GM18505 (cell line): ENCODE measurements around the gene ASPSCR1.

Source experiments
- ATAC-seq: cut with Tn5 transposase; IDR thresholded peaks from one replicate; pipeline ENCODE4 v1.9.1; 2021; ENCODE audit not compliant: unreplicated experiment
- POLR2A ChIP-seq: IDR thresholded peaks from 4 replicates; pipeline ENCODE4 v1.6.1; 2011; ENCODE audit warnings: borderline replicate concordance; ENCODE audit not compliant: insufficient read depth, insufficient read length; ENCODE audit errors: extremely low read depth

Gene ASPSCR1

DNA sequence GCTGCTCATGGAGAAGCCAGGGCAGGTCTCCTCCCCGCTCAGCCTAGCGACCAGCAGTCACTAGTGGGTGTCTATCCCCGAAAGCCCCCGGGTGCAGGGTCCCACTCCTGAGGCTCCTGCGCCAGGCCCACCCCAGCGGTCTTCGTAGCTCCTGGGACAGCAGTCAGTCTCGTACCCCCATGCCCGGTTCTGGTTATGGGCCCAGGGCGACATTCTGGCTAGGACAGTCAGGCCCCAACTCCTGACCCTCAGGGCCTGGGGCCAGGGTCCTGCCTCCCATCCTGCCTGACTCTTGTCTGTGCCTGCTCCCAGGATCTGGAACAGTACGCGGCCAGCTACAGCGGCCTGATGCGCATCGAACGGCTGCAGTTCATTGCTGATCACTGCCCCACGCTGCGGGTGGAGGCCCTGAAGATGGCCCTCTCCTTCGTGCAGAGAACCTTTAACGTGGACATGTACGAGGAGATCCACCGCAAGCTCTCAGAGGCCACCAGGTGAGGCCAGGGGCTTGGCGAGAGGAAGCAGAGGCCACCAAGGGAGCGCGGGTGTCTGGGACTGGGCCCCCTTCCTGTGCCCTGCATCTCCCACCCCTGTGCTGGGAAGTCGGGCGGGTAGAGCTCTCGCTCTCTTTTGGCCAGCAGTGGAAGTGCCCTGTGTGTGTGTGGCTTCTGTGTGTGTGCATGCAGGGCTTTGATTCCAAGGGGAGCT is 76.3 kb downstream of the ASPSCR1 start:
- ATAC-seq = no peak

GRCh38 chr17:82054351-82055022 is 77.1 kb downstream of the ASPSCR1 start:
- no peak for TF ChIP-seq POLR2A
- no peak for ATAC-seq

More for the DNA sequence above, 76.3 kb downstream of the ASPSCR1 start:
- TF ChIP-seq POLR2A = no peak

DNA sequence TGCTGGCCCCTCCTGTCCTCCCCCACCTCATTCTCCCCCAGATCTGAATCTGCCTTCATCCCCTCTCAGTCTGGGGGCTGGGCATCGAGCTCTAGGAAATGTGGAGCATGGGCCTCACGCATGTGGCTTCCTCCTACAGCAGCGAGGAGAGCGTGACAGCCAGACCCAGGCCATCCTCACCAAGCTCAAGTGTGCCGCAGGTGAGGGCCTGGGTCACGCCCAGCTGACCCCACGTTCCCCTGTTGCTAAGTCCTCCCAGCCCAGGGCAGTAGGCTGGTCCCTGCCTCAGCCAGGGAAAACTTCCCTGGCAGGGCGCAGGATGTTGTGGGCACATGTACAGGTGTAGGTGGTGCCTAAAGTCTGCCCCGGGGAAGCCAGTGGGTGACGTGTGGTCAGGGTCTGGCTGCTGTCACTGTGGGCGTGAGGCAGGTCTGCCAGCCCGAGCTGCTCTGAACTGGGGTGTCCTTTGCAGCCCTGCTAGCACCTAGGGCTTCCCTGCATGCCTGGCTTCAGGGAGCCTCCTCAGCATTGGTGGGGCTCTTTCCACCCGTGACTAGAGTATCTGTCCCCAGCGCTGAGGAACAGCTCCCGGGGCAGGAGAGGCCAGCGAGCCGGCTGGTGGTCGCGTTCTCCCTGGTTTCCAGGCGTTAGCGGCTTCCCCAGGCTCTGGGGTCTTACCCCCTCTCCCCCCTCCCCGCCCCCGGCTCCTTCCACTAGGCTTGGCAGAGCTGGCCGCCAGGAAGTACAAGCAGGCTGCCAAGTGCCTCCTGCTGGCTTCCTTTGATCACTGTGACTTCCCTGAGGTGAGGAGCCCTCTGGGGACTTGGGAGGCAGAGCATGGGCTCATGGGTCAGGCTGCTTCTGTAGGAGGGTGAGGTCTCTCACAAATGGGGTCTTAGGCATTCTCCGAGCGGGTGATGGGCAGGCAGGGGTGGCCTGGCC is 77.9 kb downstream of the ASPSCR1 start:
- ATAC-seq = no peak
- TF ChIP-seq POLR2A = peak; percentile 6

- ATAC-seq = no peak
- no peak for TF ChIP-seq POLR2A
Observed at GRCh38 chr17:82055965-82056728, 78.7 kb downstream of the ASPSCR1 start.

DNA sequence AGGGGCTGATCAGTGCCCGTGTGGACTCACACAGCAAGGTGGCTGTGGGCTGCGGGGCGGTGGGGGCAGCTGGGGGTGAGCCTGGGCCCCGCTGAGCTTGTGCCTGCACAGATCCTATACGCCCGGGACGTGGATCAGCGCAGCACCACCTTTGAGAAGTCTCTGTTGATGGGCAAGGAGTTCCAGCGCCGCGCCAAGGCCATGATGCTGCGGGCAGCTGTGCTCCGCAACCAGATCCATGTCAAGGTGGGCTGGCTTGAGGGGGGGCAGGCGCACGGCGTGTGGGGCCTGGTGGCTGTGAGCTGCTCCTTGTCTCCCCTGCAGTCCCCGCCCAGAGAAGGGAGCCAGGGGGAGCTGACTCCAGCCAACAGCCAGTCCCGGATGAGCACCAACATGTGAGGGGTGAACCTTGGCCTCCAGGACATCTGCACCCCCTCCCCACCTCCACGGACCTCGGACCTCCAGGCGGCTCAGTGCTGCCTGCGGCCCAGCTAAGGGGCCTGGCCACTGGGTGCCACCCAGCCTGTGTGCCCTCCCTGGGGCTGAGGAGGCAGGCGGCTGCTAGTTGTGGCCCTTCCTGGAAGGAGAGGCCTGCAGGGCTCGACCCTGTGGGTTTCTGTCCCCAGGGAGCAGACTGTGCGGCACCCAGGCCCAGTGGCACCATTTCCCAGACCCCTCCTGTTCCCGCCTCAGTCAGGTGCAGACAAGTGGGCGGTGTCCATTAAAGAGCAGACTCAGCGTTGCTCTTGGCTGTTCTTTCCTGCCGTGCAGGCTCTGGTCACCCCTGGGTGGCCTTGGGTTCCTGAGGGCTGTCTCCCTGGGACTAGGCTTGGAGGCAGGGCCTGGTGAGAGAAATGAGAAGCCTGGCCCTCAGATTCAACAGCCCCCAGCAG is 79.5 kb downstream of the ASPSCR1 start:
- no peak for ATAC-seq
- no peak for TF ChIP-seq POLR2A

- no peak for ATAC-seq
- no peak for TF ChIP-seq POLR2A
Observed at GRCh38 chr17:82058230-82058854, 80.9 kb downstream of the ASPSCR1 start.

GRCh38 chr17:82058855-82059249 is 81.4 kb downstream of the ASPSCR1 start:
- no peak for ATAC-seq
- TF ChIP-seq POLR2A = no peak

GRCh38 chr17:82059272-82060000 is 82.0 kb downstream of the ASPSCR1 start:
- no peak for TF ChIP-seq POLR2A
- ATAC-seq = no peak

DNA sequence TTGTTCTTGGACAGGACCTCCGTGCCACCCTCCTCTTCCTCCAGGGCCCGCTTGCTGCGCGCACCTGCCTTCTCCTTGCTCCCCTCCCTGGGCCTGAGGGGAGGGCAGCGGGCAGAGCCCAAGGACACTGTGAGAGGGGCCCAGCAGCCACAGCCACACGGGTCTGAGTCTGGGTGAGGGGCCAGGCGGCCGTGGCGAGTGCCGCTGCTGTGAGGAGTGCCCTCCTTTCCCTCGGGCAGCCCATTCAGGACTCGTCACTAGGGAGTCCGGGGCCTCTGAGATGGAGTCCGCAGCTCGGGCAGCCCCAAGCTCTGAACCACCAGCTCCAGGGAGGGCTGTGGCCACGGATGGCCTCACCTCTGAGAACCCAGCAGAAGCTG is 82.6 kb downstream of the ASPSCR1 start:
- TF ChIP-seq POLR2A = no peak
- ATAC-seq = no peak

DNA sequence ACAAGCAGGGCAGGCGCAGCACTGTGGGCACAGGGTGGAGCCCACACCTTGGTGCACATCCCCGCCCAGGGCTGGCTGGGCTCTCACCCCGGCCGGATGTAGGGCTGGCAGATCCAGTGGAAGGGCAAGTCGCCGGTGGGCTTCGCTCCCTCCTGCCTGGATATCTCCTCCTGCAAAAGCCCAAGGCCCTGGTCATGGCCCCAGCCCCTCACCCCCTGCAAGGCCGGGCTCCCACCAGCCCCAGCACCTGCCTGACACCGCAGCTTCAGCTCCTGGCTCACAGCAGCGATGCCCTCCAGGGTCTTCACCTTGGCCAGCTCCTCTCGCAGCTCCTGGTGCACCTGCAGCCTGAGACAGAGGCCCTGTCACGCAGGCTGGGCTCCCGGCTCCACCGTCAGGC is 83.2 kb downstream of the ASPSCR1 start:
- ATAC-seq = no peak

More for the DNA sequence above, 83.2 kb downstream of the ASPSCR1 start:
- no peak for TF ChIP-seq POLR2A
